Panc1 (cell line): ENCODE data around the gene PFAS. TPM values are rescaled to one million over a fixed set of nuclear protein-coding genes. Genes with fewer than 3 reads are reported as not detected.

Experiments
- ATAC-seq: fragments of 200-7000 bp; cut with Tn5 transposase; 2 replicates; pipeline ENCODE4 v1.9.1; 2020; ENCODE audit warnings: mild to moderate bottlenecking, moderate library complexity
- BruUV-seq: library from RNA; stranded (reverse); fragments of 400-500 nt; replicated peaks from 2 replicates; lab custom pipeline; 2021; lab: Mats Ljungman, UMichigan
- CTCF ChIA-PET: fragments of 300-600 bp; sonication (Branson Sonifier 250); formaldehyde crosslinking; loops from one replicate; lab custom pipeline; 2022; ENCODE audit warnings: antibody characterized with exemption; lab: Charles Lee
- POLR2A ChIA-PET: fragments of 300-600 bp; sonication (Branson Sonifier 250); formaldehyde crosslinking; loops from one replicate; lab custom pipeline; 2022; ENCODE audit warnings: antibody characterized with exemption; lab: Charles Lee
- DNase-seq: peaks from one replicate; pipeline ENCODE4 v3.0.0-alpha.2; 2010; ENCODE audit warnings: low read depth, low spot score
- H3K27ac ChIP-seq: 2 replicates; pipeline ENCODE4 v1.5.1; 2011; ENCODE audit warnings: mild to moderate bottlenecking, low read length, inconsistent platforms
- H3K27me3 ChIP-seq: fragments of 200-500 bp; sonication (Bioruptor generic); 2 replicates; pipeline ENCODE4 v1.6.0; 2014; ENCODE audit warnings: low read length, inconsistent platforms; ENCODE audit not compliant: control insufficient read depth, insufficient read depth
- H3K36me3 ChIP-seq: fragments of 200-500 bp; sonication (Bioruptor generic); 2 replicates; pipeline ENCODE4 v1.5.1; 2014; ENCODE audit warnings: inconsistent platforms, mild to moderate bottlenecking, low read length, moderate library complexity; ENCODE audit not compliant: control insufficient read depth, insufficient read depth
- H3K4me1 ChIP-seq: 2 replicates; pipeline ENCODE4 v1.5.1; 2011; ENCODE audit warnings: inconsistent platforms, mild to moderate bottlenecking, low read length, moderate library complexity; ENCODE audit not compliant: control insufficient read depth, insufficient read depth
- H3K4me3 ChIP-seq, 2 experiments: 2 replicates each; pipeline ENCODE4 v1.5.1; 2011 to 2012; ENCODE audit warnings: low read depth in 2 of 2, low read length in 2 of 2, mild to moderate bottlenecking in 2 of 2, inconsistent platforms in 1 of 2, moderate library complexity in 1 of 2
- H3K9me3 ChIP-seq: fragments of 200-500 bp; sonication (Bioruptor generic); 2 replicates; pipeline ENCODE4 v1.5.1; 2014; ENCODE audit warnings: low read depth, mild to moderate bottlenecking, inconsistent platforms, low read length, moderate library complexity; ENCODE audit not compliant: control insufficient read depth, insufficient read depth
- POLR2AphosphoS5 ChIP-seq: IDR thresholded peaks from 2 replicates; pipeline ENCODE4 v1.6.1; 2012; ENCODE audit warnings: mild to moderate bottlenecking, low read depth, low read length, moderate library complexity
- SIN3A ChIP-seq: IDR thresholded peaks from 2 replicates; pipeline ENCODE4 v1.6.1; 2012; ENCODE audit warnings: low read depth, mild to moderate bottlenecking, low read length, moderate library complexity, borderline replicate concordance; ENCODE audit not compliant: insufficient read depth
- TCF7L2 ChIP-seq: IDR thresholded peaks from 2 replicates; pipeline ENCODE4 v1.6.1; 2011; ENCODE audit warnings: mild to moderate bottlenecking, low read depth, low read length, inconsistent platforms
- in situ Hi-C: cut with HindIII; loops from 2 replicates; pipeline ENCODE4 v1.10.0; 2016; ENCODE audit warnings: low sequenced_read_pairs, low pct_unique_long_range_greater_than_20kb
- intact Hi-C: fragments of 100-400 bp; cut with micrococcal nuclease; formaldehyde crosslinking; loops from one replicate; pipeline ENCODE4 v1.10.0; 2022; ENCODE audit not compliant: unreplicated experiment
- total RNA-seq: library from RNA; stranded (reverse); gene quantifications from one replicate; pipeline ENCODE4 v1.2.1, GENCODE V29; 2021; ENCODE audit not compliant: unreplicated experiment
- TF ChIP-seq, protein P1 (sequence below): fragments of 450-650 bp; IDR thresholded peaks from 2 replicates; pipeline ENCODE4 v1.5.1; 2017; ENCODE audit warnings: mild to moderate bottlenecking
- TF ChIP-seq, protein P2 (sequence below), 2 experiments: IDR thresholded peaks; 2 replicates each; pipeline ENCODE4 v1.6.1; 2011 to 2012; ENCODE audit warnings: low read depth in 2 of 2, control low read depth in 1 of 2, low read length in 1 of 2, mild to moderate bottlenecking in 1 of 2, moderate library complexity in 1 of 2; ENCODE audit not compliant: insufficient read depth in 1 of 2

PFAS gene
- total RNA-seq, 1 experiment from 2014 or later = 73.0 TPM

DNA sequence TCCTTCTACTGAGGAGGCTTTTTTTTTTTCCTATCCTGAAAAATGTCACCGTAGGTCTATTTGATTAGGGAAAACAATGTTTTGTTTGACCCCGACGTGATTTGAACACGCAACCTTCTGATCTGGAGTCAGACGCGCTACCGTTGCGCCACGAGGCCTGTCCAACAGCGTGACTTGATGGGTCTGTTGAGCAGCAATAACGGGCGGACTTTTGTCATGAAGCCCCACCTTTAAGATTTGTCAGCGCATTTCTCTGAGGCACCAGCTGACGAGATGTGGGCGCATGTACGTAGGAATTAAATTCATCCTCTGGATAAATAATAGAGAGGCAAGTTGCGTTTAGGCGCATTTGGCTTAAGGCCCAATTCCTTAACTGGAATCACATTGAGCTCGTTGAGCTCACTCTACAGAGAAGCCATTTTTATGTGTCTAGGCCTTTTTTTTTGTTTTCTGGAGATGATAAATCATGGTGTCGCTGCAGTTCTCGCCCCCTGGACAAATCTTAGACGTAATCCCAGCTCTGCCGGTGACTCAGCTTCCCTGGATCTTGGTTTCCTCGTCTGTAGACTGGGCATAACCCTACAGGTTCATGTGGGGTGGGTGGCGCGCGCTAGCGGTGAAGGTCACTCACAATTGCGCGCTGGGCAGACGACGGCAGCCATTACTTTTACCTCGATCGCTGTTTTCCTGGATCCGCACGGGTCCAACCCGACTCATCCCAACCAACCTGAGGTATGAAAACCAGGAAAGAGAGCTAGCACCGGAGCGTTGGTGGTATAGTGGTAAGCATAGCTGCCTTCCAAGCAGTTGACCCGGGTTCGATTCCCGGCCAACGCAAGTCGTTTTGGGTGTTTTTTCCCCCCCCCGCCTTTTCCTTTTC is 28.1 kb upstream of the PFAS start:
- Histone ChIP-seq H3K27me3 (no peaks in the 10 kb centered on the region), H3K4me1 (peaks cover 19% of the 10 kb centered on the region), H3K27ac (peak overlapping the region; percentile 95), H3K4me3 (peak overlapping the region; percentile 81 to 90), H3K36me3 (no peaks in the 10 kb centered on the region), H3K9me3 (no peaks in the 10 kb centered on the region)
- in situ Hi-C loops = no loop called here
- intact Hi-C loops = loop anchor here (10.0 kb wide), 1 partner anchor 96 kb away; the partner anchor contains the start of gene HES7
- TF ChIP-seq, protein P1, sequence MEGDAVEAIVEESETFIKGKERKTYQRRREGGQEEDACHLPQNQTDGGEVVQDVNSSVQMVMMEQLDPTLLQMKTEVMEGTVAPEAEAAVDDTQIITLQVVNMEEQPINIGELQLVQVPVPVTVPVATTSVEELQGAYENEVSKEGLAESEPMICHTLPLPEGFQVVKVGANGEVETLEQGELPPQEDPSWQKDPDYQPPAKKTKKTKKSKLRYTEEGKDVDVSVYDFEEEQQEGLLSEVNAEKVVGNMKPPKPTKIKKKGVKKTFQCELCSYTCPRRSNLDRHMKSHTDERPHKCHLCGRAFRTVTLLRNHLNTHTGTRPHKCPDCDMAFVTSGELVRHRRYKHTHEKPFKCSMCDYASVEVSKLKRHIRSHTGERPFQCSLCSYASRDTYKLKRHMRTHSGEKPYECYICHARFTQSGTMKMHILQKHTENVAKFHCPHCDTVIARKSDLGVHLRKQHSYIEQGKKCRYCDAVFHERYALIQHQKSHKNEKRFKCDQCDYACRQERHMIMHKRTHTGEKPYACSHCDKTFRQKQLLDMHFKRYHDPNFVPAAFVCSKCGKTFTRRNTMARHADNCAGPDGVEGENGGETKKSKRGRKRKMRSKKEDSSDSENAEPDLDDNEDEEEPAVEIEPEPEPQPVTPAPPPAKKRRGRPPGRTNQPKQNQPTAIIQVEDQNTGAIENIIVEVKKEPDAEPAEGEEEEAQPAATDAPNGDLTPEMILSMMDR = no peak
- TF ChIP-seq SIN3A (no peak), POLR2AphosphoS5 (peak; percentile 62; the same call in 1 of the 2 replicates), TCF7L2 (peak; percentile 34; the same call in 1 of the 2 replicates)
- TF ChIP-seq, protein P2, sequence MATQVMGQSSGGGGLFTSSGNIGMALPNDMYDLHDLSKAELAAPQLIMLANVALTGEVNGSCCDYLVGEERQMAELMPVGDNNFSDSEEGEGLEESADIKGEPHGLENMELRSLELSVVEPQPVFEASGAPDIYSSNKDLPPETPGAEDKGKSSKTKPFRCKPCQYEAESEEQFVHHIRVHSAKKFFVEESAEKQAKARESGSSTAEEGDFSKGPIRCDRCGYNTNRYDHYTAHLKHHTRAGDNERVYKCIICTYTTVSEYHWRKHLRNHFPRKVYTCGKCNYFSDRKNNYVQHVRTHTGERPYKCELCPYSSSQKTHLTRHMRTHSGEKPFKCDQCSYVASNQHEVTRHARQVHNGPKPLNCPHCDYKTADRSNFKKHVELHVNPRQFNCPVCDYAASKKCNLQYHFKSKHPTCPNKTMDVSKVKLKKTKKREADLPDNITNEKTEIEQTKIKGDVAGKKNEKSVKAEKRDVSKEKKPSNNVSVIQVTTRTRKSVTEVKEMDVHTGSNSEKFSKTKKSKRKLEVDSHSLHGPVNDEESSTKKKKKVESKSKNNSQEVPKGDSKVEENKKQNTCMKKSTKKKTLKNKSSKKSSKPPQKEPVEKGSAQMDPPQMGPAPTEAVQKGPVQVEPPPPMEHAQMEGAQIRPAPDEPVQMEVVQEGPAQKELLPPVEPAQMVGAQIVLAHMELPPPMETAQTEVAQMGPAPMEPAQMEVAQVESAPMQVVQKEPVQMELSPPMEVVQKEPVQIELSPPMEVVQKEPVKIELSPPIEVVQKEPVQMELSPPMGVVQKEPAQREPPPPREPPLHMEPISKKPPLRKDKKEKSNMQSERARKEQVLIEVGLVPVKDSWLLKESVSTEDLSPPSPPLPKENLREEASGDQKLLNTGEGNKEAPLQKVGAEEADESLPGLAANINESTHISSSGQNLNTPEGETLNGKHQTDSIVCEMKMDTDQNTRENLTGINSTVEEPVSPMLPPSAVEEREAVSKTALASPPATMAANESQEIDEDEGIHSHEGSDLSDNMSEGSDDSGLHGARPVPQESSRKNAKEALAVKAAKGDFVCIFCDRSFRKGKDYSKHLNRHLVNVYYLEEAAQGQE (IDR thresholded peaks at IDR 0.05; ENCODE audit: insufficient read depth in 1 of 2, low read depth in 2 of 2, low read length in 1 of 2) = no peak
- POLR2A ChIA-PET = interaction anchor here (0.6 to 1.4 kb wide), 3 partner anchors 11 to 47 kb away, joined by 3 to 8 read pairs (median 6); partner anchors contain the start of genes AURKB and CTC1
- DNase-seq (peak; percentile 98), ATAC-seq (peak; percentile 54)
- no TSS peak for BruUV-seq
- CTCF ChIA-PET = interaction anchor here (0.6 kb wide), 1 partner anchor 101 kb away, joined by 3 read pairs; no protein-coding TSS in a partner anchor

DNA sequence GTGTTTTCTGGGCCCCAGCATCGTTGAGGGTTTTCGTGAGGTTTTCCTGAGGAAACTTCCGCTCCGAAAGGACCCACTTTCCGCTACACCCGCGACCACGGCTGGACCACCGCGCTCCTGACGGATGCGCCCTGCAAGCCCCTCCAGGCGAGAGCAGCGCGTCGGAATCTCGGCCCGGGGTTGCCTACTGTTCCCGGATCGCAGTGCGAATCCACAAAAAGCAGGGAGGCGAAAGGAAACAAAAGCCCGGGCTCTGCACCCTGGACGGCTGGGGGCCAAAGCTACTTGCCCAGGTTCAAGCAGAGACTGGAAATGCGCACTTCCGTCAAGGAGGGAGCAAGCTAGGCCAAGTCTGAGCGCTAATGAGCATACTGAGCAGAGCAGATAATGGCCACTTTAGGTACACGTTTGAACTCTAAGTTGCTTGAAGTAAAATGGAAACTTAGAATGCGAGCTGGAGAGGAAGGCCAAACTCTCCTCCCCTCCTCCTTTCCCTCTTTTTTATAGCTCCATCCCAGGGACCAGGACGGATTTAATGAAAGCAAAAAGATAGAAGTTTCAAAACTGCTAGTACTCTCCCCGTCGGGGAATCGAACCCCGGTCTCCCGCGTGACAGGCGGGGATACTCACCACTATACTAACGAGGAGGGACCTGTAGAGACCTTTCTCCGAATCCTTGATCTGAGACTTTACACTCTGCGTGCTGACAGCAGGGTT is 27.3 kb upstream of the PFAS start:
- DNase-seq = no peak
- TF ChIP-seq, protein P1 = no peak
- TF ChIP-seq SIN3A = no peak
- TF ChIP-seq, protein P2 (IDR thresholded peaks at IDR 0.05; ENCODE audit: insufficient read depth in 1 of 2, low read depth in 2 of 2, low read length in 1 of 2) = no peak
- TF ChIP-seq POLR2AphosphoS5 = no peak
- TF ChIP-seq TCF7L2 = no peak
- H3K4me1 ChIP-seq = peaks cover 19% of the 10 kb centered on the region
- in situ Hi-C loops = no loop called here
- no peaks in the 10 kb centered on the region for H3K36me3 ChIP-seq
- H3K4me3 ChIP-seq = peak overlapping the region; percentile 81 to 90
- intact Hi-C loops = loop anchor here (10.0 kb wide), 1 partner anchor 97 kb away; the partner anchor contains the start of gene HES7
- BruUV-seq = no TSS peak
- H3K9me3 ChIP-seq = no peaks in the 10 kb centered on the region
- H3K27ac ChIP-seq = peak overlapping the region; percentile 90
- peak; percentile 42 for ATAC-seq
- H3K27me3 ChIP-seq = no peaks in the 10 kb centered on the region
- ChIA-PET CTCF (interaction anchor here (0.6 to 1.0 kb wide), 2 partner anchors 79 to 102 kb away, joined by 3 read pairs; no protein-coding TSS in a partner anchor), POLR2A (interaction anchor here (0.6 to 1.4 kb wide), 4 partner anchors 12 to 56 kb away, joined by 3 to 8 read pairs (median 7); partner anchors contain the start of genes AURKB and CTC1)
